Mucosa of descending colon (tissue), 3 donors: ENCODE results near the gene TAF8. TPM values are rescaled to one million over a fixed set of nuclear protein-coding genes. Genes with fewer than 3 reads are reported as not detected.

Experiments
- ATAC-seq: fragments of 200-7000 bp; cut with Tn5 transposase; one replicate; pipeline ENCODE4 v1.9.1; 2020; ENCODE audit warnings: mild to moderate bottlenecking, moderate library complexity
- DNase-seq, 3 donors: peaks; one replicate each; pipeline ENCODE4 v3.0.0-alpha.2; 2020
- H3K36me3 ChIP-seq: fragments of 200-600 bp; one replicate; pipeline ENCODE4 v1.8.0; 2021; ENCODE audit warnings: low read depth, mild to moderate bottlenecking
- H3K4me1 ChIP-seq: fragments of 200-600 bp; one replicate; pipeline ENCODE4 v1.8.0; 2021; ENCODE audit warnings: low read depth, mild to moderate bottlenecking
- H3K4me3 ChIP-seq: fragments of 200-600 bp; one replicate; pipeline ENCODE4 v1.8.0; 2021; ENCODE audit warnings: mild to moderate bottlenecking
- H3K9me3 ChIP-seq: fragments of 200-600 bp; one replicate; pipeline ENCODE4 v1.8.0; 2021; ENCODE audit warnings: mild to moderate bottlenecking
- CTCF ChIP-seq: fragments of 200-600 bp; IDR thresholded peaks from one replicate; pipeline ENCODE4 v1.8.0; 2022; ENCODE audit warnings: antibody characterized with exemption, mild to moderate bottlenecking
- intact Hi-C, 2 donors: fragments of 100-400 bp; cut with DNase I in 1 of 2; cut with micrococcal nuclease in 1 of 2; formaldehyde crosslinking; loops; one replicate each; pipeline versions ENCODE4 v1.11.0 to v1.11.1; 2022; cut with DNase I, micrococcal nuclease
- total RNA-seq, 3 donors: library from RNA; stranded (reverse); fragmentation: NEBNext Ultra II Directional in 2 of 3; extraction: Animal tissue kit (Norgen Biotek cat#: 25700) in 2 of 3; gene quantifications; one replicate each; pipeline versions ENCODE4 v1.2.1 to v1.2.4, GENCODE V29; 2021 to 2023
- donor health status: DM: no; HTN: no; CAD: no; lungs with moderate emphysema.
- donor health status: DM: no; HTN: no; CAD: no.
- donor health status: DM: no; HTN: yes; CAD: no.

Gene TAF8
- total RNA-seq, 3 donors from 2014 or later = 22.1 to 35.2 (median 25.0) TPM

- ATAC-seq (no peak), DNase-seq (no peak)
- intact Hi-C loops = no loop called here
- no peak for TF ChIP-seq CTCF
- peaks cover 39% of the 10 kb centered on the region for H3K4me1 ChIP-seq
- H3K9me3 ChIP-seq = no peaks in the 10 kb centered on the region
- no peaks in the 10 kb centered on the region for H3K36me3 ChIP-seq
- H3K4me3 ChIP-seq = no peak overlapping the region
Observed at GRCh38 chr6:42104804-42105125, 54.4 kb downstream of the TAF8 start.

GRCh38 chr6:42105156-42105648, 54.9 kb downstream of the TAF8 start:
- no peak overlapping the region for H3K4me3 ChIP-seq
- peaks cover 35% of the 10 kb centered on the region for H3K4me1 ChIP-seq
- TF ChIP-seq CTCF = no peak
- DNase-seq (no peak), ATAC-seq (no peak)
- H3K9me3 ChIP-seq = no peaks in the 10 kb centered on the region
- H3K36me3 ChIP-seq = no peaks in the 10 kb centered on the region
- intact Hi-C loops = no loop called here

- DNase-seq (no peak), ATAC-seq (no peak)
- TF ChIP-seq CTCF = no peak
- H3K9me3 ChIP-seq = no peaks in the 10 kb centered on the region
- intact Hi-C loops = no loop called here
- H3K36me3 ChIP-seq = no peaks in the 10 kb centered on the region
- peaks cover 32% of the 10 kb centered on the region for H3K4me1 ChIP-seq
- no peak overlapping the region for H3K4me3 ChIP-seq
Observed at GRCh38 chr6:42105709-42106108, 55.4 kb downstream of the TAF8 start.

- Histone ChIP-seq H3K4me1 (peaks cover 25% of the 10 kb centered on the region), H3K4me3 (no peak overlapping the region), H3K9me3 (no peaks in the 10 kb centered on the region), H3K36me3 (no peaks in the 10 kb centered on the region)
- DNase-seq = no peak
- intact Hi-C loops = no loop called here
- no peak for TF ChIP-seq CTCF
- no peak for ATAC-seq
Observed at GRCh38 chr6:42106112-42107023, 56.0 kb downstream of the TAF8 start.

GRCh38 chr6:42108071-42108470, 57.7 kb downstream of the TAF8 start:
- Histone ChIP-seq H3K9me3 (no peaks in the 10 kb centered on the region), H3K36me3 (no peaks in the 10 kb centered on the region), H3K4me1 (peaks cover 10% of the 10 kb centered on the region), H3K4me3 (no peak overlapping the region)
- ATAC-seq (no peak), DNase-seq (no peak)
- TF ChIP-seq CTCF = no peak
- intact Hi-C loops = no loop called here
